Measurements from ENCODE around the gene KDM1B. TPM values are rescaled to one million over a fixed set of nuclear protein-coding genes. Genes with fewer than 3 reads are reported as not detected.
A peak's percentile ranks its signal among the peaks of the same experiment; 100 is the strongest.

The KDM1B gene
- total RNA-seq, 2 donors from 2014 or later: 8.7 to 15.5 TPM

DNA sequence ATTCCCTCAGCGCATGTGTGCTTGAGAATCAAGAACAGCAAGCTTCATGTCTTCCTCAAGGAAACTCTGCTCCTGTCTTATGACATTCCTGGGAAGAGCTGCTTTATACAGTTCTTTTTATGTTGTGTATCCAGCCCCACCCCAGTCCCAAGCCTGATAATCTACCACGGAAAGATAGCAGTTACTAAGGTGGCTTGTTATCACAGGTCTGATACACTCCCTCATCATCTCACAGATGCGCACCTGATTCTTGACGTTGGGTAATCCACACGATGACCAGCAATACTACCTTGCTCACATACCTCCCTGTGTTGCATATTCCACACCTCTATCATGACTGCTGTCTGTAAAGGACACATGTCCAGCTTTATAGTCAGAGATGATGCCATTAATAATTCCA lies 36.0 kb upstream of the KDM1B start:
- H3K4me3 ChIP-seq: no peak overlapping the region
- H3K4me1 ChIP-seq: peaks cover 0 to 14% of the 10 kb centered on the region in 2 donors
- DNase-seq (ENCODE audit: low spot score): no peak
- TF ChIP-seq, protein P1, sequence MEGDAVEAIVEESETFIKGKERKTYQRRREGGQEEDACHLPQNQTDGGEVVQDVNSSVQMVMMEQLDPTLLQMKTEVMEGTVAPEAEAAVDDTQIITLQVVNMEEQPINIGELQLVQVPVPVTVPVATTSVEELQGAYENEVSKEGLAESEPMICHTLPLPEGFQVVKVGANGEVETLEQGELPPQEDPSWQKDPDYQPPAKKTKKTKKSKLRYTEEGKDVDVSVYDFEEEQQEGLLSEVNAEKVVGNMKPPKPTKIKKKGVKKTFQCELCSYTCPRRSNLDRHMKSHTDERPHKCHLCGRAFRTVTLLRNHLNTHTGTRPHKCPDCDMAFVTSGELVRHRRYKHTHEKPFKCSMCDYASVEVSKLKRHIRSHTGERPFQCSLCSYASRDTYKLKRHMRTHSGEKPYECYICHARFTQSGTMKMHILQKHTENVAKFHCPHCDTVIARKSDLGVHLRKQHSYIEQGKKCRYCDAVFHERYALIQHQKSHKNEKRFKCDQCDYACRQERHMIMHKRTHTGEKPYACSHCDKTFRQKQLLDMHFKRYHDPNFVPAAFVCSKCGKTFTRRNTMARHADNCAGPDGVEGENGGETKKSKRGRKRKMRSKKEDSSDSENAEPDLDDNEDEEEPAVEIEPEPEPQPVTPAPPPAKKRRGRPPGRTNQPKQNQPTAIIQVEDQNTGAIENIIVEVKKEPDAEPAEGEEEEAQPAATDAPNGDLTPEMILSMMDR (IDR thresholded peaks at IDR 0.05): no peak
- H3K9me3 ChIP-seq: no peaks in the 10 kb centered on the region
- no peaks in the 10 kb centered on the region for H3K36me3 ChIP-seq
- H3K27ac ChIP-seq: no peak overlapping the region
- H3K27me3 ChIP-seq: no peaks in the 10 kb centered on the region

DNA sequence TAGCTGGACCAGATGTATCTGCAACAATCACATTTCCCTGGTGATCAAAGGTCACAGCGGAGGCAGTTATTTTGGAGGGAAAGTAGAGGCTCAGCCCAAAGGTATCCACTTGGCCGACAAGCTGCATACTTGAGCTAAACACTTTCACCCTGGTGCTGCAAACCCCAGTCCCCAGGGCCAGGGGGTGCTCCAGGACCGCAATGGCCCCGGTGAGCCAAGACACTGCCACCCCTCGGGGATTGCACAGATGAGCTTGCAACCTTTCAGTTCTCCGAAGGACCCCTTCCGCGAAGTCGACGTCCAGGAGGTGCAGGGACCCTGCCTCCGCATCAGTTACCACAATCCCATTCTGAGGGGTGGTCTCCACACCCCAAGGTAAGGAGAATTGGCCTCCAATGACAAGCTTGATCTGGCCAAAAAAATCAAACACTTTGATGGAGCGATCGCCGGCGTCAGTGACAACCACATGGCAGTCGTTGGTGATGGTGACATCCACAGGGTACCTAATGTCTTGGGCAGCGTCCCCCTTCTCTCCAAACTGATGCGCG lies 33.6 kb upstream of the KDM1B start:
- Histone ChIP-seq H3K4me3 (peak overlapping the region; percentile 44 to 62), H3K27me3 (no peaks in the 10 kb centered on the region), H3K27ac (no peak overlapping the region), H3K4me1 (peaks cover 0 to 14% of the 10 kb centered on the region in 2 donors), H3K9me3 (no peaks in the 10 kb centered on the region), H3K36me3 (no peaks in the 10 kb centered on the region)
- no peak for DNase-seq (ENCODE audit: low spot score)
- TF ChIP-seq, protein P1 (IDR thresholded peaks at IDR 0.05): no peak

DNA sequence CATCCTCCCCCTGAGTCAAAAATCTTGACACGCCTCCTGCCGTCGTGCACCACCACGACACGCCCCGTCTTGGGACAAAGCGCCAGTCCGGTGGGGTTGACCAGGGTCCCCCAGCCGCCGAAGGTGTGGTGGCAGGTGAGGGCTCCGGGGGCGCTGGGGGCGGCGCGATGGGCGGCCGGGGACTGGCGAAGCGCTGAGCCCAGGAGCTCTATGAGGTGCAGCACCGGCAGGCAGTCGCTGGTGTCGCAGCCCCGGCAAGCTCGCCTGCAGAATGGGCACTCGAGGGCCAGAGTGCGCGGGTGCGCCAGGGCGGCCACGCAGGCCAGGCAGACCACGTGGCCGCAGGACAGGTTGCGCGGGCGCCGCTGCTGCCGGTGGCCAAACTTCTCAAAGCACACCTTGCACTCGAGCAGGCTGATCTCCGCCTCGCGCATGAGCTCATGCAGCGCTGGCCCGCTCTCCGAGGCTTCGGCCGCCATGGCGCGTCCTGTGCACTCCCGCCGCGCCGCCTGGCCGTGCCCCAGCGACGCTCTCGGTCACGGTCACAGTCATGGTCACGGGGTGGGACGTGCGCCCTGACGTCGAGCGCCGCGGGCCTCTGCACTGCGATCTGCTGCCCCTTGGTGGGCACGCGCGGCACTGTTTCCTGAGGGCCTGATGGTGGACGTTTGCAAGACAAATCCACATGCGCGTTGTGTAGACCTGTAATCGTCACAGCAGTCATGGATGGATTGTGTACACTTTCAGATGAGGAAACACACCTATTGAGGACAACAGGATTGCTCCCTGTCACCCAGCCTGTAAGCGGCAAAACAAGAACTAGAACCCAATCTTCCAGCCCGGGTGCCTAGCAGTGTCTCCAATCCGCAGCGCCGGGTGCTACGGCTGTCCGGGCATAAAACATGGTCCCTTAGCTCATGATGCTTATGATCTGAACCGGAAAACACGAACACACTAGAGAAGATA lies 32.8 kb upstream of the KDM1B start, which contains the start of gene NHLRC1:
Gene NHLRC1, minus strand, starts transcription at position 550 of the 966 bp plus-strand sequence. Its CDS starts 71 bp downstream, at position 479.
- H3K27ac ChIP-seq: peak within 1 kb of the TSS; percentile 63 to 64
- TF ChIP-seq, protein P1 (IDR thresholded peaks at IDR 0.05): peak; percentile 79 to 98

DNA sequence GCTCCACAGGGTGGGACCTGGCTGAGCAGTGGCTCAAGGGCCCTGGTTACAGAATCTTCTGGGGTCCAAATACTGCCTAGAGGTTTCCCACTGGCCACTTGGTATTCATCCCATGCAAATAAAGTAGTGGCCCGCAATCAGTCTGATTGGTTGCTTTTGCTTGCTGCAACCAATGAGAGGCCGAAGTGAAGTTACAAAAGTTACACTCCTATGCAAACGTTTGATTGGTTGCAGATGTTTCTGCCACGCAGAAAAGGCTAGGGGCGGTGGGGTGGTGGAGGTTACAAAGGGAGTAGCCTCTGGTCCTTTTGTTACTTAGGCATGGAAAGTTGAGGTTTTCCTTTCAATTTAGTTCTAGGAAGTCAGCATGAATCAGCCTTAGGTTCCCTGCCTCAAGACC lies 29.1 kb upstream of the KDM1B start:
- Histone ChIP-seq H3K4me1 (peaks cover 0 to 14% of the 10 kb centered on the region in 2 donors), H3K36me3 (peaks cover 10% of the 10 kb centered on the region), H3K27me3 (no peaks in the 10 kb centered on the region), H3K4me3 (no peak overlapping the region), H3K9me3 (no peaks in the 10 kb centered on the region), H3K27ac (no peak overlapping the region)
- DNase-seq (ENCODE audit: low spot score): no peak
- TF ChIP-seq, protein P1 (IDR thresholded peaks at IDR 0.05): no peak

More for the DNA sequence above, 32.8 kb upstream of the KDM1B start, which contains the start of gene NHLRC1:
- Histone ChIP-seq H3K27me3 (no peaks in the 10 kb centered on the region), H3K9me3 (no peaks in the 10 kb centered on the region), H3K4me1 (peaks cover 0 to 14% of the 10 kb centered on the region in 2 donors), H3K36me3 (no peaks in the 10 kb centered on the region), H3K4me3 (peak within 1 kb of the TSS; percentile 44 to 62)
- peak; percentile 96 for DNase-seq (ENCODE audit: low spot score)

DNA sequence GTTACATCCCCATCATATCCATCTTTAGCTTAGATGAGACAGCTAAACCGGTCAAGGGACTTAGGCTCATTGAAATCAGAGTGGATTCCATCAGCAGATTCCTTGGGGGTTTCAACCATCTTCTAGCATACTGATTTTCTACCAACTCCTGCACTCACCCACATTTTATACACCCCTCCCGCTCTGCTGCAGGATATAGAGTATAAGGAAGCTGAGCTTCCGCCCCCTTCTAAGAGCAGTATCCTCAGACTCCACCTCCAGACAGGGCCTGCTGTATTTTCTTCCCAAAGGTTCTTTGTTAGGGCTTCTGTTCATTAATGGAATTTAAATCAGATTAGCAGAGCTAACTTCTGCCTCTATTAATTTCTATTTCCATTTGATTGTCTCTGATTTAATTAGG lies 22.9 kb upstream of the KDM1B start:
- no peak overlapping the region for H3K27ac ChIP-seq
- H3K4me1 ChIP-seq: no peaks in the 10 kb centered on the region
- peaks cover 25% of the 10 kb centered on the region for H3K36me3 ChIP-seq
- TF ChIP-seq, protein P1 (IDR thresholded peaks at IDR 0.05): no peak
- H3K27me3 ChIP-seq: no peaks in the 10 kb centered on the region
- H3K9me3 ChIP-seq: no peaks in the 10 kb centered on the region
- H3K4me3 ChIP-seq: no peak overlapping the region
- DNase-seq (ENCODE audit: low spot score): no peak
